HFF-Myc (cell line): ENCODE results near the gene SPRED3.
"Not testable (repeated sequence)": the region's sequence is repeated elsewhere in the genome, so short reads cannot be mapped to it uniquely, and the experiment has no call there.

Experiments
- DNase-seq: peaks from one replicate; pipeline ENCODE4 v3.0.0-alpha.2; 2011; ENCODE audit warnings: low read depth; ENCODE audit errors: extremely low read depth
- H3K4me3 ChIP-seq: replicated peaks from 2 replicates; pipeline ENCODE4 v1.5.1; 2011; ENCODE audit warnings: low read depth, mild to moderate bottlenecking, control low read depth, low read length
- CTCF ChIP-seq: IDR thresholded peaks from 2 replicates; pipeline ENCODE4 v1.5.1; 2012; ENCODE audit warnings: mild to moderate bottlenecking, low read depth, low read length, control low read depth; ENCODE audit errors: missing control alignments

SPRED3 gene

GRCh38 chr19:38388349-38389100 lies at the start of gene SPRED3:
Gene SPRED3 (plus strand): TSS chr19:38388697. CDS start chr19:38390303, 1,606 bp downstream.
- TF ChIP-seq CTCF, result no peak
- no peak for DNase-seq
- peak within 1 kb of the TSS; percentile 79 for H3K4me3 ChIP-seq

GRCh38 chr19:38339011-38339410 lies 49.5 kb upstream of the SPRED3 start:
- not testable (repeated sequence) for H3K4me3 ChIP-seq, DNase-seq

GRCh38 chr19:38340927-38341326 lies 47.6 kb upstream of the SPRED3 start:
- H3K4me3 ChIP-seq, result no peak overlapping the region
- no peak for DNase-seq
- no peak for TF ChIP-seq CTCF

GRCh38 chr19:38346837-38347236 lies 41.7 kb upstream of the SPRED3 start:
- DNase-seq, result no peak
- TF ChIP-seq CTCF, result no peak
- no peak overlapping the region for H3K4me3 ChIP-seq

GRCh38 chr19:38350883-38351282 lies 37.6 kb upstream of the SPRED3 start:
- no peak overlapping the region for H3K4me3 ChIP-seq
- TF ChIP-seq CTCF, result no peak
- DNase-seq, result no peak

GRCh38 chr19:38351865-38352395 lies 36.6 kb upstream of the SPRED3 start:
- TF ChIP-seq CTCF, result no peak
- no peak for DNase-seq
- H3K4me3 ChIP-seq, result no peak overlapping the region

- no peak for DNase-seq
- no peak overlapping the region for H3K4me3 ChIP-seq
- no peak for TF ChIP-seq CTCF
Observed at GRCh38 chr19:38352611-38353010, 35.9 kb upstream of the SPRED3 start.
